GM12874 (cell line): ENCODE data around the gene TMEM263.

Experiments used
- CTCF ChIP-seq: IDR thresholded peaks from 2 replicates; pipeline ENCODE4 v1.5.1; 2011; ENCODE audit warnings: low read depth, mild to moderate bottlenecking, control low read depth, low read length, moderate library complexity; ENCODE audit not compliant: insufficient read depth

The TMEM263 gene

GRCh38 chr12:106953352-106954250 lies 2.1 kb upstream of the TMEM263 start:
- no peak for TF ChIP-seq CTCF

GRCh38 chr12:106954462-106955376 lies 988 bp upstream of the TMEM263 start:
- TF ChIP-seq CTCF, result no peak

DNA sequence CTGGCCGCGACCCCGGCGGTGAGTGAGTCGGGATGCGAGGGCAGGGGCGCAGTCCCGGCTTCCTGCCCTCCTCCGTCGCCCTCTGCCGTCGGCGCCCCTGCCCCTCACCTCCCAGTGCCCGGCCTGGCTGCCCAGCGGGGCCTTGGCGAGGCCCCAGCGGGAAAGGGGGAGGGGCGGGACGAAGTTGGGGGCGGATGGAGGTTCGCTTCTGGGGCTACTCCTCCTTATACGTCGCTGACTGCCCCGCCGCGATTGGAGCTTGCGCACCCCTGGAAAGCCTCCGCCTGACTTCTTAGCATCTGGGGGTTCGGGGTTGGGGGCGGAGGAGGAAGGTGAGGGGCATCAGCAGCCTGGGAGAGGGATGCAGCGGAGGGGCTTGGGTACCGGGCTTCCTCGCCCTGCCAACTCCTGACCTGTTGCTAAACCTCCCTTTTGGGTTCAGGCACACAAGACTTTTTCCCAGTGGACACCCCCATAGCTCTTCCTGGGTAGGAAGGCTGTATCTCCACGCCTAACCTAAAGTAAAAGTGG lies 406 bp downstream of the TMEM263 start:
- peak; percentile 14; the same call in 1 of the 2 replicates for TF ChIP-seq CTCF

GRCh38 chr12:106957583-106957982 lies 1.9 kb downstream of the TMEM263 start:
- no peak for TF ChIP-seq CTCF

DNA sequence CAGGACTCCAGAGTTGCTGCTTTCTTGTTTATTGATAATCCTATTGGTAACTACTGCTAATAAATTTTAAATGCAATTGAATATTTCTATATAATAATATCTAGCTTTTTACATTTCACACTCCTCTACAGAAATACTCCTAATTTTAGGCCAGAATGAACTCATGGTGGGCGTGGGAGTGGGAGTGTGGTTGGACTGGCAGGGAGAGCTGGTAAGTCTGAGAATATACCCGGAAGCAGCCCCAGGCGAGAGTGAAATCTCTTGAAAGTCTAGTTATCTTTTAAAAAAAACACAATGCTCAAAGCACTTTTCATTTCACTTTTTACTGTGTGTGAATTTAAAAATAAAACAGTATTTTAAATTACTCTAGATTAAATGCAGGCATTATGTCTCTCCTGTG lies 4.7 kb downstream of the TMEM263 start:
- no peak for TF ChIP-seq CTCF

DNA sequence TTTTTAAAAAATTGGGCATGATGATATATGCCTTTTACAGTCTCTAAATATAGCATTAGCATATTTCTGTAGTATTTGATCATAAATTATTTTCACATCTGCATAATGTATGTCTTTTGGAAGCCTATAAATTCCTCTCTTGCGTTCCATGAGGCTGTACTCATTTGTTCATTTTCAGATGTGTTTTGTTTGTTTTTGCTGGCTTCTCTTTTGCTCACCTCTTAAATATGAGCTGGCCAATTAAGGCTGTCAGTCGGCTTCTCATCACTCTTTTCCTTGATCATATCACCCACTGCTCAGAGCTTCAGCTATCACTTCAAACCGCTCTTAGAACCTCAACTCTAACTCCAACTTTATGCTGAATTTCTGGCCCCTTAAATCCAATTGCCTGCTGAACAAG lies 6.6 kb downstream of the TMEM263 start:
- no peak for TF ChIP-seq CTCF

GRCh38 chr12:106964526-106964925 lies 8.8 kb downstream of the TMEM263 start:
- TF ChIP-seq CTCF, result no peak
